Measurements from ENCODE around the gene NT5DC1.

- TF ChIP-seq CTCF (conservative IDR thresholded peaks at IDR 0.05 in 1 of 2, IDR thresholded peaks at IDR 0.05 in 1 of 2; ENCODE audit: extremely low read depth in 1 of 2, insufficient read depth in 1 of 2, low read depth in 1 of 2, low read length in 2 of 2): peak; percentile 59 to 60
- TF ChIP-seq EZH2 (IDR thresholded peaks at IDR 0.05; ENCODE audit: borderline replicate concordance, low read length): no peak
Observed at GRCh38 chr6:116096979-116097816, 3.5 kb upstream of the NT5DC1 start.

Data from mammary epithelial cell (primary cell).